Measurements from ENCODE around the gene LAMC2. TPM values are rescaled to one million over a fixed set of nuclear protein-coding genes. Genes with fewer than 3 reads are reported as not detected.

The LAMC2 gene
- total RNA-seq, 1 experiment from 2014 or later, result 642 TPM

GRCh38 chr1:183150445-183150844 is 35.6 kb upstream of the LAMC2 start:
- CTCF ChIA-PET, result no interaction called here
- Mint-ChIP-seq H3K4me1 (ENCODE audit: low read depth, unreplicated experiment) (peaks cover 31% of the 10 kb centered on the region), H3K4me3 (ENCODE audit: low read depth, unreplicated experiment) (no peak overlapping the region), H3K9me3 (ENCODE audit: low read depth, unreplicated experiment) (no peaks in the 10 kb centered on the region), H3K27me3 (ENCODE audit: unreplicated experiment) (no peaks in the 10 kb centered on the region), H3K36me3 (ENCODE audit: insufficient read depth, unreplicated experiment) (peaks cover 12% of the 10 kb centered on the region), H3K27ac (ENCODE audit: unreplicated experiment) (peak overlapping the region; percentile 74)
- intact Hi-C loops (cut with micrococcal nuclease; ENCODE audit: unreplicated experiment), result no loop called here
- DNase-seq, result no peak
- TSS peak; percentile 23 for BruUV-seq (replicated peaks)
- TF ChIP-seq CTCF (IDR thresholded peaks at IDR 0.05; ENCODE audit: unreplicated experiment), result no peak

- no peak for DNase-seq
- CTCF ChIA-PET, result no interaction called here
- H3K27me3 Mint-ChIP-seq (ENCODE audit: unreplicated experiment), result no peaks in the 10 kb centered on the region
- peaks cover 12% of the 10 kb centered on the region for H3K36me3 Mint-ChIP-seq (ENCODE audit: insufficient read depth, unreplicated experiment)
- H3K4me1 Mint-ChIP-seq (ENCODE audit: low read depth, unreplicated experiment), result peaks cover 31% of the 10 kb centered on the region
- intact Hi-C loops (cut with micrococcal nuclease; ENCODE audit: unreplicated experiment), result no loop called here
- no peak overlapping the region for H3K4me3 Mint-ChIP-seq (ENCODE audit: low read depth, unreplicated experiment)
- H3K27ac Mint-ChIP-seq (ENCODE audit: unreplicated experiment), result no peak overlapping the region
- no peaks in the 10 kb centered on the region for H3K9me3 Mint-ChIP-seq (ENCODE audit: low read depth, unreplicated experiment)
- TF ChIP-seq CTCF (IDR thresholded peaks at IDR 0.05; ENCODE audit: unreplicated experiment), result no peak
- no TSS peak for BruUV-seq (replicated peaks)
Observed at GRCh38 chr1:183152180-183152579, 33.9 kb upstream of the LAMC2 start.

GRCh38 chr1:183155939-183156338 is 30.1 kb upstream of the LAMC2 start:
- no peak overlapping the region for H3K27ac Mint-ChIP-seq (ENCODE audit: unreplicated experiment)

GRCh38 chr1:183159960-183160359 is 26.1 kb upstream of the LAMC2 start:
- no peaks in the 10 kb centered on the region for H3K36me3 Mint-ChIP-seq (ENCODE audit: insufficient read depth, unreplicated experiment)
- no peak overlapping the region for H3K27ac Mint-ChIP-seq (ENCODE audit: unreplicated experiment)
- no peaks in the 10 kb centered on the region for H3K27me3 Mint-ChIP-seq (ENCODE audit: unreplicated experiment)
- peaks cover 15% of the 10 kb centered on the region for H3K4me1 Mint-ChIP-seq (ENCODE audit: low read depth, unreplicated experiment)
- DNase-seq, result peak; percentile 98
- no TSS peak for BruUV-seq (replicated peaks)
- no peak for TF ChIP-seq CTCF (IDR thresholded peaks at IDR 0.05; ENCODE audit: unreplicated experiment)
- peak overlapping the region; percentile 43 for H3K4me3 Mint-ChIP-seq (ENCODE audit: low read depth, unreplicated experiment)
- intact Hi-C loops (cut with micrococcal nuclease; ENCODE audit: unreplicated experiment), result loop anchor here (5.0 kb wide), 1 partner anchor 188 kb away; no protein-coding TSS in a partner anchor
- CTCF ChIA-PET, result interaction anchor here (0.8 kb wide), 1 partner anchor 49 kb away, joined by 3 read pairs; no protein-coding TSS in a partner anchor
- no peaks in the 10 kb centered on the region for H3K9me3 Mint-ChIP-seq (ENCODE audit: low read depth, unreplicated experiment)

More at GRCh38 chr1:183155939-183156338, 30.1 kb upstream of the LAMC2 start:
- Mint-ChIP-seq H3K4me1 (ENCODE audit: low read depth, unreplicated experiment) (peaks cover 12% of the 10 kb centered on the region), H3K27me3 (ENCODE audit: unreplicated experiment) (no peaks in the 10 kb centered on the region), H3K36me3 (ENCODE audit: insufficient read depth, unreplicated experiment) (peaks cover 6% of the 10 kb centered on the region), H3K4me3 (ENCODE audit: low read depth, unreplicated experiment) (no peak overlapping the region), H3K9me3 (ENCODE audit: low read depth, unreplicated experiment) (no peaks in the 10 kb centered on the region)
- no TSS peak for BruUV-seq (replicated peaks)
- CTCF ChIA-PET, result no interaction called here
- TF ChIP-seq CTCF (IDR thresholded peaks at IDR 0.05; ENCODE audit: unreplicated experiment), result no peak
- intact Hi-C loops (cut with micrococcal nuclease; ENCODE audit: unreplicated experiment), result no loop called here
- DNase-seq, result no peak
